Fibroblast of villous mesenchyme (primary cell): ENCODE results near the gene NAA30. TPM values are rescaled to one million over a fixed set of nuclear protein-coding genes. Genes with fewer than 3 reads are reported as not detected.

Experiments
- DNase-seq: peaks from one replicate; pipeline ENCODE4 v3.0.0-alpha.2; 2010; ENCODE audit warnings: low read depth
- H3K4me3 ChIP-seq: 2 replicates; pipeline ENCODE4 v1.5.1; 2011; ENCODE audit warnings: low read depth, mild to moderate bottlenecking, low read length
- CTCF ChIP-seq: IDR thresholded peaks from 2 replicates; pipeline ENCODE4 v1.5.1; 2012; ENCODE audit warnings: low read depth, mild to moderate bottlenecking, low read length; ENCODE audit not compliant: insufficient read depth
- total RNA-seq: library from RNA; depleted of rRNA; stranded (reverse); fragments of >200 nt; gene quantifications from 2 replicates; pipeline ENCODE4 v1.2.3, GENCODE V29; 2012

Gene NAA30
- total RNA-seq, 1 donor: 27.2 TPM

- TF ChIP-seq CTCF: no peak
- no peak for DNase-seq
- H3K4me3 ChIP-seq: no peak overlapping the region
Observed at GRCh38 chr14:57408037-57408436, 17.7 kb downstream of the NAA30 start.

DNA sequence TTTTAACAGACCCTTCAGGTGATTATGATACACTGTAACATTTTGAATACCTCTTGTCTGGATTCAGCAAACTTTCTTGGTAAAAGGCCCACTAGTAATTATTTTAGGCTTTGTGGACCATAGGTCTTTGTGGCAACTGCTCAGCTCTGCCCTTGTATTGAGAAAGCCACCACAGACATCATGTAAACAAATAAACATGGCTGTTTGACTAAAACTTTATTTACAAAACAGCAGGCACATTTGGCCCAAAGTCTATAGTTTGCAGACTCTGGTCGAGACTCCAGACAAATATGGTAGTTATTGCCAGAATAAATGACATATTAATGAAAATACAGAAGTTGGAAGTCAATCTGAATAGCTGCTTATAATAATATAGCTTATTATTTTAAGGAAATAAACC, 18.2 kb downstream of the NAA30 start:
- no peak for DNase-seq
- no peak overlapping the region for H3K4me3 ChIP-seq
- no peak for TF ChIP-seq CTCF

GRCh38 chr14:57412341-57412740, 22.0 kb downstream of the NAA30 start:
- no peak overlapping the region for H3K4me3 ChIP-seq
- DNase-seq: no peak
- no peak for TF ChIP-seq CTCF

GRCh38 chr14:57413849-57414248, 23.5 kb downstream of the NAA30 start:
- H3K4me3 ChIP-seq: no peak overlapping the region
- TF ChIP-seq CTCF: no peak
- DNase-seq: no peak

- no peak overlapping the region for H3K4me3 ChIP-seq
- TF ChIP-seq CTCF: no peak
- no peak for DNase-seq
Observed at GRCh38 chr14:57417228-57417627, 26.8 kb downstream of the NAA30 start.

DNA sequence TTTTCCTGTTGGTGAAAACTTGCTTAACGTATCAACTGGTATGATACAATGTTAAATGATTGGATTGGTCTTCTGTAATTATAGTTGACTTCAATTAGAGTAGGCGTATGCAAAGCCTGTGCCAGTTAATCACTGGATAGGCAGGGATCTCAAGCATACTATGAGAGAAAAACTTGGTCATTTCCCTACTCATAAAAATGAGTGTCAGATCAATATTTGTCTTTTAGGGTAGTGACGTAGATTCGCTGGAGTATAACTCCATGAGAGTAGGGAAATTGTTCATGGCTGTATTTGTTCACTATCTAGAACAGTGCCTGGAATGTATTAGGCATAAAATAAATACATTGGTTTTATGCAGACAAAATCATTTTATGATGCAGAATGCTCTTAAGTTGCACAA, 28.6 kb downstream of the NAA30 start:
- H3K4me3 ChIP-seq: no peak overlapping the region
- TF ChIP-seq CTCF: no peak
- no peak for DNase-seq

- H3K4me3 ChIP-seq: no peak overlapping the region
- no peak for TF ChIP-seq CTCF
- no peak for DNase-seq
Observed at GRCh38 chr14:57420033-57420432, 29.6 kb downstream of the NAA30 start.
